ENCODE measurements around the gene U2AF2.

U2AF2 gene

DNA sequence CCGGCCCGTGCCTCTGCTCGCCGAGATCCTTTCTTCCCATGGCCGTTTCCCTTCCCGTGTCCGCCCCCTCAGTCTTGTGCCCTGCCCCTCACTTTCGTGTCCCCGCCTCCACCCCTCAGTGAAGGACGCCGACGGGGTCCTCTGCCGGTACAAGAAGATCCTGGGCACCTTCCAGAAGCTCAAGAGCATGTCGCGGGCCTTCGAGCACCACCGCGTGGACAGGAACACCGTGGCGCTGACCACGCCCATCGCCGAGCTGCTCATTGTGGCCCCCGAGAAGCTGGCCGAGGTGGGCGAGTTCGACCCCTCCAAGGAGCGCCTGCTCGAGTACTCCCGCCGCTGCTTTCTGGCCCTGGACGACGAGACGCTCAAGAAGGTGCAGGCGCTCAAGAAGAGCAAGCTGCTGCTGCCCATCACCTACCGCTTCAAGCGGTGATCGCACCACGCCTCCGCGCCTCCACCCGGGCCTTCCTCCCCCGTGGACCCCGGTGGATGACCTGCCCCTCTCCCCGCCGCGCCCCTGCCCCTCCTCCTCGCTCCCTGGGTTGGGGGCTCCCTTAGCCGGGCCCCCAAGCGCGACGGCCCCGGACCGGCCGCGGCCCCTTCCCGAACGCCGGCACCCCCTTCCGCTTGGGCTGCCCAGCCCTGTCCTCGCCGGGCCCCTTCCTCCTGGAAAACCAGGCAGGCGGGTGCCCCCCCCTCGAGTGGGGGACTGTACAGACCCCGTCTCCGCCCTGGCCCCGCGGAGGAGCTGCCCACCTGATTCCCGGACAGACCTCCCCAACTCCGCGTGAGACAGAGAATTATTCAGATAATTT is 2.3 kb upstream of the U2AF2 start:
- Histone ChIP-seq H3K27ac (ENCODE audit: low read depth, low read length, poor library complexity, severe bottlenecking) (no peak overlapping the region), H3K79me2 (ENCODE audit: insufficient read depth, low read length) (peaks cover 21% of the 10 kb centered on the region), H3K27me3 (ENCODE audit: insufficient read depth, low read length) (no peaks in the 10 kb centered on the region), H2AFZ (ENCODE audit: low read length) (no peak overlapping the region), H3K9me3 (ENCODE audit: low read length) (no peaks in the 10 kb centered on the region), H3K9me2 (ENCODE audit: low read depth, low read length) (no peaks in the 10 kb centered on the region), H3K9ac (ENCODE audit: low read length) (no peak overlapping the region; the same call in 1 of the 2 replicates), H3K4me3 (ENCODE audit: low read depth, low read length, poor library complexity, severe bottlenecking) (no peak overlapping the region), H3K4me2 (ENCODE audit: low read length) (no peak overlapping the region), H4K20me1 (ENCODE audit: insufficient read depth, low read length) (no peaks in the 10 kb centered on the region; the same call in 1 of the 2 replicates), H3K36me3 (ENCODE audit: insufficient read depth, low read length) (peaks cover 35% of the 10 kb centered on the region), H3K4me1 (ENCODE audit: insufficient read depth, low read length, severe bottlenecking) (peaks cover 33% of the 10 kb centered on the region), H3F3A (ENCODE audit: insufficient read depth, low read length) (no peaks in the 10 kb centered on the region)
- TF ChIP-seq, protein P1, sequence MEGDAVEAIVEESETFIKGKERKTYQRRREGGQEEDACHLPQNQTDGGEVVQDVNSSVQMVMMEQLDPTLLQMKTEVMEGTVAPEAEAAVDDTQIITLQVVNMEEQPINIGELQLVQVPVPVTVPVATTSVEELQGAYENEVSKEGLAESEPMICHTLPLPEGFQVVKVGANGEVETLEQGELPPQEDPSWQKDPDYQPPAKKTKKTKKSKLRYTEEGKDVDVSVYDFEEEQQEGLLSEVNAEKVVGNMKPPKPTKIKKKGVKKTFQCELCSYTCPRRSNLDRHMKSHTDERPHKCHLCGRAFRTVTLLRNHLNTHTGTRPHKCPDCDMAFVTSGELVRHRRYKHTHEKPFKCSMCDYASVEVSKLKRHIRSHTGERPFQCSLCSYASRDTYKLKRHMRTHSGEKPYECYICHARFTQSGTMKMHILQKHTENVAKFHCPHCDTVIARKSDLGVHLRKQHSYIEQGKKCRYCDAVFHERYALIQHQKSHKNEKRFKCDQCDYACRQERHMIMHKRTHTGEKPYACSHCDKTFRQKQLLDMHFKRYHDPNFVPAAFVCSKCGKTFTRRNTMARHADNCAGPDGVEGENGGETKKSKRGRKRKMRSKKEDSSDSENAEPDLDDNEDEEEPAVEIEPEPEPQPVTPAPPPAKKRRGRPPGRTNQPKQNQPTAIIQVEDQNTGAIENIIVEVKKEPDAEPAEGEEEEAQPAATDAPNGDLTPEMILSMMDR (IDR thresholded peaks at IDR 0.05; ENCODE audit: low read length), result no peak
- TF ChIP-seq EZH2 (IDR thresholded peaks at IDR 0.05; ENCODE audit: borderline replicate concordance, low read length), result no peak

GRCh38 chr19:55653651-55654322 is 1.0 kb upstream of the U2AF2 start:
- H3F3A ChIP-seq (ENCODE audit: insufficient read depth, low read length), result no peaks in the 10 kb centered on the region
- H3K9ac ChIP-seq (ENCODE audit: low read length), result peak overlapping the region; percentile 83
- no peaks in the 10 kb centered on the region for H3K9me3 ChIP-seq (ENCODE audit: low read length)
- peak overlapping the region; percentile 63 for H3K4me3 ChIP-seq (ENCODE audit: low read depth, low read length, poor library complexity, severe bottlenecking)
- H3K36me3 ChIP-seq (ENCODE audit: insufficient read depth, low read length), result peaks cover 43% of the 10 kb centered on the region
- H3K9me2 ChIP-seq (ENCODE audit: low read depth, low read length), result no peaks in the 10 kb centered on the region
- no peak overlapping the region for H2AFZ ChIP-seq (ENCODE audit: low read length)
- H3K27me3 ChIP-seq (ENCODE audit: insufficient read depth, low read length), result no peaks in the 10 kb centered on the region
- H4K20me1 ChIP-seq (ENCODE audit: insufficient read depth, low read length), result no peaks in the 10 kb centered on the region; the same call in 1 of the 2 replicates
- H3K4me1 ChIP-seq (ENCODE audit: insufficient read depth, low read length, severe bottlenecking), result peaks cover 40% of the 10 kb centered on the region
- TF ChIP-seq EZH2 (IDR thresholded peaks at IDR 0.05; ENCODE audit: borderline replicate concordance, low read length), result no peak
- TF ChIP-seq, protein P1 (IDR thresholded peaks at IDR 0.05; ENCODE audit: low read length), result peak; percentile 99
- H3K79me2 ChIP-seq (ENCODE audit: insufficient read depth, low read length), result peaks cover 34% of the 10 kb centered on the region
- peak overlapping the region; percentile 64 for H3K4me2 ChIP-seq (ENCODE audit: low read length)
- peak overlapping the region; percentile 90 for H3K27ac ChIP-seq (ENCODE audit: low read depth, low read length, poor library complexity, severe bottlenecking)

DNA sequence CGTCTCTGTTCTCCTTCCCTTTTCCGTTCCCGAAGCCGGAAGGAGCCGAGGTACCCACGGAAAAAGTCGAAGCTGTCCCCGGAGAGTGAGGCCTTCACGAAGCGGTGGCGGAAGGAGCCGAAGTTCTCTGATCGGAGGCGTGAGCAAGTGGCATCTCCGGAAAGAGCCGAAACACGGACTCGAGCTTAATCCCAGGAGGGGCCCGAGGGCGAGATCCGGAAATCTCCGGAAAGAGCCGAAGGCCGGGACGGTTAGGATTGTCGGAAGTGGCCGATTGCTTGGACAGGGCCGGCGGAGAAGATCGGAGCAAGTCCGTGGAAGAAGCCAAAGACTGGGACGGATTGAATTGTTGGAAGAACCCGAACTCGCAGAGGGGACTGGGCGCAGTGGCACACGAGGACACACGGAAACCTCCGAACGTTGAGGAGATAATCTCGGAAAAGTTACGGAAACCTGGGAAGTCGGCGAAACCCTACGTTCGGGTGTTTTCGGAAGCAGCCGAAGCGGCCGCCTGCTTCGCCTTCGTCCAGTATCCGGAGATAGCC is 440 bp upstream of the U2AF2 start:
- Histone ChIP-seq H3K79me2 (ENCODE audit: insufficient read depth, low read length) (peaks cover 40% of the 10 kb centered on the region), H3K4me3 (ENCODE audit: low read depth, low read length, poor library complexity, severe bottlenecking) (peak overlapping the region; percentile 63), H3K36me3 (ENCODE audit: insufficient read depth, low read length) (peaks cover 49% of the 10 kb centered on the region), H3K9me2 (ENCODE audit: low read depth, low read length) (no peaks in the 10 kb centered on the region), H3K27ac (ENCODE audit: low read depth, low read length, poor library complexity, severe bottlenecking) (peak overlapping the region; percentile 90), H3K4me1 (ENCODE audit: insufficient read depth, low read length, severe bottlenecking) (peaks cover 39% of the 10 kb centered on the region), H4K20me1 (ENCODE audit: insufficient read depth, low read length) (no peaks in the 10 kb centered on the region; the same call in 1 of the 2 replicates), H3K9me3 (ENCODE audit: low read length) (no peaks in the 10 kb centered on the region), H3K9ac (ENCODE audit: low read length) (peak overlapping the region; percentile 83), H2AFZ (ENCODE audit: low read length) (no peak overlapping the region), H3K4me2 (ENCODE audit: low read length) (peak overlapping the region; percentile 64), H3F3A (ENCODE audit: insufficient read depth, low read length) (no peaks in the 10 kb centered on the region), H3K27me3 (ENCODE audit: insufficient read depth, low read length) (no peaks in the 10 kb centered on the region)
- TF ChIP-seq EZH2 (IDR thresholded peaks at IDR 0.05; ENCODE audit: borderline replicate concordance, low read length), result no peak
- TF ChIP-seq, protein P1 (IDR thresholded peaks at IDR 0.05; ENCODE audit: low read length), result no peak
